Measurements from ENCODE around the gene CSTF3.

The CSTF3 gene

DNA sequence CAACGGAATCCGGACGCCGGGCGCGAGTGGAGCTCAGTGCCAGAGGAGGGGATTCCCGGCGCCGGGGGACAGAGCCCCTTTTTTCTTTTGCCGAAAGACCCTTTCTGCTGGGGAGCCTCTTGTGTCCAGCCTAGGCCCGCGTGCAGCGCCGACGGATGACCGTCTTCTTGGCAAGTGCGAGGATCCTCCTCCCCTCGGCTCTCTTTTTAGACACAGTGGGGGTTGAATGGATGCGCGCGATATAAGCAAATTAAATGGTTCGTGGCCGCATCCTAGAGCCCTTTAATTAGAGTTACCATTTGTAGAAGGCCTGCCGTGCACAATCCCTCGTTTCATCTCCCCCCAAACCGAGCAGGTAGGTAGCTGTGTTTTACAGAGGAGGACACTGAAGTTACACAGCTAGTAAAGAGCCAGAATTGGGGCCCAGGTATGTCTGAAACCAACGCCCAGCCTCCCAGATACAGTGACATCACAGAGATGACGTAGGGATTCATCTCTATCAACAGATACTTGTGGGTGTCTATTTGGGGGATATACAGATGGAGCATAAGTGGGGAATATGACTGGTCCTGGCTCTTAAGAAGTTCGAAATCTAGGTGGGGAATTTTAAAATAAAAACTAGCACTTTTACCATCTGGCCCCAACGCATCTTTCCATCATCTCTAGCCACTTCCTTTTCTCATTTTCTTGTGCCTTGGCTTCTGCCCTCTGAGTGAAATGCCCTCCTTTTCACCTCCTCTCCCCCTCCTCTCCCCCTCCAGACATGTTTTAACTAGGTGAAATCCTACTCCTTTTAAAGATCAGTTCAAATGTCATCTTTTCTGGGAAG is 121.0 kb downstream of the CSTF3 start:
- DNase-seq: peak; percentile 58

DNA sequence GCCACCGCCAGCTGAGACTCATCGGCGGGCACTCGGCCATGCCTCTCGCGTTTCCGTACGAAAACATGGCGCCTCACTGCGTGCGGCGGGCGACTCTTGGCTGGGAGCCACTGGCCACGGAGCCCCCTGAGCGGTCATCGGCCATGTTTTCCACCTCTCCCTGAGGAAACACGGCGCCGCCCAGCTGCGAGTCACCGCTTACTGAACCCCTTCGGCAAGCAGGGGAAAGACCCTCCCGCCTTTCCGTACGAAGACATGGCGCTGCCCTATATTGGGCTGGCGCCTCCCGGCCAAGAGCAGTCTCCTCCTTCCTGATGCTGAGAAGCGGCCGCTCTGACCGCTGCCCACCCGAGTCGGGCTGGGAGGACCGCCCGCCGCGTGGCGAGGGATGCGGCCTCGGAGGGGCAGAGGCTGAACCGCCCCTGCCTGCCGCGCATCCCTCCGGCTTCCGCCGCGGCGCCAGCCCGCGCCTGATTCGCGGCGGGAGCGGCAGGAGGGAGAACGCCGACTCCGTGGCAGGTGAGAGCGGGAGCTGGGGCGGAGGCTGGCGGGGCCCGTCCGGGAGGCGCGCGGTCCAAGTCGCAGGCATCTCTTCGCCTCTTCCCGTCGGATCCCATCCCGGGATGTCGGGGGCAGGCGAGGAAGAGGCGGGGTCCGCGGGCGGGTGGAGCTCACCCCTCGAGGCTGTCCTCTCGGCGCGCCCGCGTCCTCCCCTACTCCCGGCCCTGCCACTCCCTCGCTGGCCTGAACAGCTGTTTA is 121.8 kb downstream of the CSTF3 start, which contains the start of gene TCP11L1:
Gene TCP11L1 (plus strand): TSS at position 299 of the 759 bp plus-strand sequence. CDS start 4,202 bp downstream, outside the sequence.
- peak; percentile 91 for DNase-seq

DNA sequence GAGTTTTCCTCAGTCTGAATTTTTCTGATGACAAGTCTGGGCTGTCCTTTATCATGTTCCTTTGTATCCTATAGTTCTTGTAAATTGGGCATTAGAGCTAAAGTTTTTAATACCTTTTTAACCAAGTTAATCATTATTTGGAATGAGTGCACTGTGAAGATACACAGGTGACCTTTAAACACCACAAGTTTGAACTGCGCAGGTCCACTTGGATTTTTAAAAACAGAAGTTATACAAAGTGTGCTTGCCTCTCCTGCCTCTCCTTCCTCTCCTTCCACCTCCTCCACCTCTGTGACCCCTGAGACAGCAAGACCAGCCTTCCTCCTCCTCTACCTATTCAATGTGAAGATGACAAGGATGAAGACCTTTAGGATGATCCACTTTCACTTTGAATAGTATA is 126.3 kb downstream of the CSTF3 start:
- no peak for DNase-seq

All from NCI-H1105 (cell line).